DMS79 treated with DMSO at 0.1 percent for 48 hours (cell line): ENCODE measurements around the gene KAT6B.

Source experiments
- DNase-seq: peaks from one replicate; lab custom pipeline; 2025; lab: John Stamatoyannopoulos, UW

Gene KAT6B

DNA sequence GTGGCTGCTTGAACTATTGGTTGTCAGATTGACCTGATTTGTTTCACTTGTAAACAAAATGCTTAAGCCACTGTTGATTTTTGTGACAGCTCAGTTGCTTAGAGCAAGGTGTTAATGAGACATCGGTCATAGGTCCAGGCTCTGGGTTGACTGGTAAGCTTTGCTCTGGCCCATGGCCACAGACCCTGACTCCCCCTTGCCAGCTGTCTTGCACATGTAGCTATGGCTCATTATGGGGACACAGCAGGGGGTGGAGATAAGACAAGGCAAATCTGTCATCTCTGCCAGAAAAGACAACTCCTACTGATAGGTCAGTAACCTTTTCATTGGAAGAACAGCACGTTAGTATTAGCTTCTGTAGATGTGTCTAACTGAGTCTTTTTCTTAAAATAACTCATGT, 95.3 kb downstream of the KAT6B start:
- DNase-seq: no peak

DNA sequence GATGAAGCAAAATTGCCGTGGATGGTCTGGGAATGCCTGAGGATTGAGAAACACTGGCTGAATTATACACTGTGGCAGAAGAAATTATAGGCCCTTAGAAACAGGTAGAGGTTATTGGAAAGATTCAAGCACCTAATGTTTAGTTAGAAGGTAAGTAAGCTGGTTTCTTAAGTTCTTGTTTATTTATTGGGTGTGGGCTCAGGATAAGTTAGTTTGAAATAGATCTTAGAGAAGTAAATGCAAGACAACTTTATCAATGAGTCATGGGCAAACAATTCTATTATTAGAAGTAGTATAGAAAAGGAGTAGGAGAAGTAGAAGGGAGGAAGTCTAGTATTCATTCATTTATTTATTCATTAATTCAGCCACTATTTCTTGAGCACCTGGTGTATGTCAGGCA, 96.5 kb downstream of the KAT6B start:
- no peak for DNase-seq

DNA sequence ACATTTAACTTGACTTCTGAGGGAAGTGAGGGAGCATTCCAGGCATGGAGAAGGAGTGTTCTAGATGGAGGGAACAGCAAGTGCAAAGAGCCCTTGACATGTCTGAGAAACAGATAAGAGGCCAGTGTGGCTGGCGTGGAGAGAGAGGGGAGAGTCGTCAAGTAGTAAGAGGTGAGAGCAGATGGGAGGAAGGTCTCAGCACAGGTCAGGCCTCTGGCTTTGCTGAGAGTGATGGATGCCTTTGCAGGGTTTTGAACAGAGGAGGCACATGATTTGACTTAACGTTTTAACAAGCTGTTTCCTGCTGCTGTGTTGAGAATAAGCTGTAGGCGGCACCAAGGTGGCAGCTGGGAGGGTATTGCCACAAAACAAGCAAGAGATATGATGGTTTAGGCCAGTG, 97.2 kb downstream of the KAT6B start:
- peak; percentile 18 for DNase-seq

DNA sequence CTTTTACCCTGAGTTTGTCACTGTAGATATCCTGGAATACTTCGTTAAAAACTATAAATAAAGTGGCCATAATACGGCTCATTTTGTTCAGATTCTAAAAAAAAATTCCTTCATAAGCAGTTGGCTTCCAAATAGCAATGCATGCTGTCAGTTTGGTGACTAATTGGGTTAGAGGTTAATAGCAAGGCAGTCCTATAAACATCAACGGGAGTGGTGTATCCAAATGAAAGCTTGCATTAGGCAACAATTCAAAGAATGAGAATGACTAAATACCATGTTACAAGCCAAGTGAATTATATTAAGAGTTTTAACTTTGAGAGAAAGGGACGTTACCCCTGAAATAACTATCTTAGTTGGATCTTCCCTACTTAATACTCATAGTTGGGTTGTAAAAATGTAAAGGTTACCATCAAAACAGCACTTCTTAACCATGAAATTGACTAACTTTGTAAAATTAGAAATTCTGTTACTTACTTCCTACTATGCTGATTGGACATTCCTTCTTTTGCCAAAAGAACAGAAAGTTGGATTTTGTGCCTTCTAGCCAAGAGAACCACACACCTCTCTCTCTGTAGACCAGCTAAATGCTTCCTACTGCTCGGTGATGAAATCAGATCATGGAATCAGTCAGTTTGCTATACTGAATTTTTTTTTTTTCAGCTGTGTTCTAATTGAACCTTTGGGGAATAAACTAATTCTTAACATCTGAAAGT, 98.0 kb downstream of the KAT6B start:
- no peak for DNase-seq

DNA sequence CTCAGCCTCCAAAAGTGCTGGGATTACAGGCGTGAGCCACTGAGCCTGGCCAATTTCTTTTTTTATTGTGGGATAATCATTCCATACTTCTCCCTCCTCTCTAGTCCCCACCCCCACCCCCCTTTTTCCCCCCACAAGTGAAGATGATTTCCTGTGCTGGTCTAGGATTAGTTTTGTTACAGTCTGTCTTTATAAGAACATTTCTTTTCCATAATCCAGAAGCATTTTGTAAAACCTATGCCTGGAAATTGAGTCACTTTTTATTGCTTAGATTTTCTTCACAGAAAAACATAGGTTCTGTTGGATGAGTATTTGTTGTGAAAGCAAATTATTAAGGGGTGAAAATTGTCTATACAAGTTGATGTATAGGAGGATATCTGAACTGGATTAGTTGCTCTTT, 98.9 kb downstream of the KAT6B start:
- DNase-seq: no peak

DNA sequence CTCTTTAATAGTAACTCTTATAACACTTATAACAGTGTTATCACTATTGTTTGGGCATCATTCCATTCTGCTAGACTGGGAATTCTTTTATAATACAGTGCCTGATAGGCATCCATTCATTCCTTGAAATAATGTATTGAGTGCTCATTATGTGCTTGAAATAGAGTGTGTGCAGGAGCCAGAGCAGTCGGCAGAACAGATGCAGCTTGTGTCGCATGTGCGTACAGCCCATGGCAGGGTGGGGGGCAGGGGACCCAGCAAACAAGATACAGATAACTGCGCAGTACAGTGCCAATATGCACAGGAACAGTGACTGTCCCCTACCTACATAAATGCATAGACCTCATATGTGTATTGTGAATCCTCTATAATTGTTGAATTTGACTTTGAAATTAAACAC, 99.3 kb downstream of the KAT6B start:
- no peak for DNase-seq

DNA sequence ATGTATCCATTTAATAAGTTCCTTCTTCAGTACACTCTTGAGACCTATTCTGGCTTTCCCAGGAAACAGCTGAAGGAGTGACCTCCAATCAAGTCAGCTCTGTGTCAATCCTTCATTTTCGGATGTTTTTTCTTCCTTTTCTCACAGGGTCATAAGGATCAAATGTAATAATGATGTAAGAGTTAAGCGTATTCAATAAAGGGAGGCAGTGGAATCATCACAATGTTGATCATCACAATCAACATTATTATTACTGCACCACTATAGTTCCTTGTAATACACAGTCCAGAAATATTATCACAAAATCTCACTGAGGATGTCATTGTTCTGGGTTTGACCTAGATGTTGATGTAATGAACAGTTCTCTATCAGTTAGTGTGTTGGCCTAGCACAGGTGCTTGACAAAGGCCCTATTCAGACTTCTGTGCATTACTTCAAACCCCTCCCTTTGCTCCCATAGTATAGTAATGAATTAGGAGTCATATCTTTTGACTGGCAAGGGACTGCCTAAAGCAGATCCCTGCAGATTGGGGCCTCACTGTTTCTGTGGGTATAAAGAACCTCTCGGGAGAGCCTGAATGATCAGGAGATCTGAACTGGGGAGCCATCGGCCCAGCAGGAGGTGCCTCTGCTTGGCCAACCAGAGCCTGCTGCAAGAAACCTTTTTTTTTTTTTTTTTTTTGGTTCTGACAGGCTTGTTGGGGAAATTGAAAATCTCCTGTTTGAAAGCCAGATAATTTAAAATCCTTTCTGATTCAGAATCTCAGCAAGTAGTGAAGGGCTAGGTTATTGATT, 100.6 kb downstream of the KAT6B start:
- DNase-seq: no peak

DNA sequence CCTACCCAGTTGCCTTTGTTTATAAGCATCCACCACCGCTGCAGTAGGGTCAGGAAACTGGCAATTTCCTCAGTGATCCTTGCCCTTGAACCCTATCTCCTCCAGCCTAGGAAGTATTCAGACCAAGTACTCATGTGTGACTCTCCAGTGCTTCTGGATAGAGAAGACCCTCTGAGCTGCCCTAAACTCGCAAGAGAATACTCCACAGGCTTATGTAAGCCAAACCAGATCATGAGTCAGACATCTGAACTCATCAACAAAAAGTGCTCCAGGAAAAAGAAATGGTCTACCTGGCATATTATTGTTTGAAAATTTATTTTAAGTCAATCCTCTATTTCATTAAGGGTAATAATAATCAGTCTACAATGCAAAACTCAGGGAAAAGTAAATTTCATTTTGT, 101.3 kb downstream of the KAT6B start:
- no peak for DNase-seq

DNA sequence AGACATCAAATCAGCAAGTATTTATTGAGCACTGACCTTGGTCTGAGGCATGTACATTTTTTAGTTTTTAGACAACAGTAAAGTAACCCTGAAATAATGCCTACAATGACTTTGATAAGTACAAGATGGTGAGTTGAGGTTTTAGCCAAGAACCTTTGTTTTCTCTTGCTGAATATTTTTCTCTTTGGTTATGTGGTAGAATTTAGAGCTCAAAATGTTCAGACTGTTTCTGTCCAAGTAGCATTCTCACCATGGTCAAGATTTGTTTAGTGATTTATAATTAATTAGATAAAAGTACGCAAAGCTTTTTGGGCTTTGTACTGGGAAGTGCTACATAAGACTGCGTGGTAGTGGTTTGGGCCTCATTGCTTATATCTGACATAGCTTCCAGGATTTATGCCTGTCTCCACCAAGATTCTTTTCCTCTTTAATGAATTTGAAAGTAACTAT, 102.4 kb downstream of the KAT6B start:
- no peak for DNase-seq

DNA sequence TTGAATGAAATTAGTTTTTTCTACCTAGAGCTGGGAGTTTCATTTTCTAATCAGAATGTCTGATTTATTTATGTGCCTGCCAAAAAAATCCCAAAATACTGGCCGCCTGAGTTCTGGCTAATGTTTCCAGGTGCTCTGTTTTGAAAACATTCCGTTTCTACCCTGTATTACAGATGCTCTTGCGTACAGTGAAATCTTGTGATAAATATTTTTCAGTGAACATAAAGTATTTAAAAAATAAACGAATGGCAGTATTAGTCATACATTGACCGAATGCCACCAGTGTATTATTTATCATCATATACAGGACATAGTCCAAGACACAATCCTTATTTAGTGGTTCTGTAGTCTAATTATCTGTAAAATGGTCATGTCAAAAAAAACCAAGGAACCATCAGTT, 102.8 kb downstream of the KAT6B start:
- DNase-seq: no peak

DNA sequence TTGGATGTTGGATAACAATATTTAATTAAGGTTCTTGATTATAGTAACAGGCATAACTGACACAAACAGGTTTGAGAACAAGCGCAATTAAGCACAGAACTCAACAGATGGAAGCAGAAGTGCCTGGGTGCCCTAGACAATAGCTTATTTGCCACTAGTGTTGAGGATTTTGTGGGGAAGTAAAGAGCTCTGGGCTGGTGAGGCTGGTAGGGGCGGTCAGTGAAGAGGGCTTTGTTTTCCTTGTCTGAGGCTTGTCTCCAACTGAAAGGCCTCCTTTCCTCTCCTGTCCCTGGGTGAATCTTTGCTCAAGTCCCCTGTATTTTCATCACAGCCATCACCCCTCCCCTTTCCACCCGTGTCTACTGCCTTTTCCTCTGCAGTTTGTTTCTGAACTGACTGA, 104.6 kb downstream of the KAT6B start:
- no peak for DNase-seq

DNA sequence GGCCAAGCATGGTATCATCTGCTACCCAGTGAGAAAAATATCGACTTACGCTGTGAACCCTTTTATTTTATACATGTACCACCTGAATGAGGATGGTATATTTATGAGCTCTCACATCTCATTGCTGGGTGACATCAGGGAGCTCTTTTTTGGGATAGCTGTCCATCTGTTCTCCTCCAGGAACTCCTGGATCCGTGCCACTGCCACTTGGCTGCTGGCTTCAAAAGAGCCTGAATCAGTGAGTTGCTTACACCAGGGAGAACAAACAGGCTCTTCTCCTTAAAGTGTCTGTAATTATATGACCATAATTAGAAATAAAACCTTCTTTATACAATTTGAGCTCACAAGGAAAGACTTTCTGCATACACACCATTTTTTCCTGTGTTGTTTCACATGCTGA, 106.2 kb downstream of the KAT6B start:
- peak; percentile 42 for DNase-seq

DNA sequence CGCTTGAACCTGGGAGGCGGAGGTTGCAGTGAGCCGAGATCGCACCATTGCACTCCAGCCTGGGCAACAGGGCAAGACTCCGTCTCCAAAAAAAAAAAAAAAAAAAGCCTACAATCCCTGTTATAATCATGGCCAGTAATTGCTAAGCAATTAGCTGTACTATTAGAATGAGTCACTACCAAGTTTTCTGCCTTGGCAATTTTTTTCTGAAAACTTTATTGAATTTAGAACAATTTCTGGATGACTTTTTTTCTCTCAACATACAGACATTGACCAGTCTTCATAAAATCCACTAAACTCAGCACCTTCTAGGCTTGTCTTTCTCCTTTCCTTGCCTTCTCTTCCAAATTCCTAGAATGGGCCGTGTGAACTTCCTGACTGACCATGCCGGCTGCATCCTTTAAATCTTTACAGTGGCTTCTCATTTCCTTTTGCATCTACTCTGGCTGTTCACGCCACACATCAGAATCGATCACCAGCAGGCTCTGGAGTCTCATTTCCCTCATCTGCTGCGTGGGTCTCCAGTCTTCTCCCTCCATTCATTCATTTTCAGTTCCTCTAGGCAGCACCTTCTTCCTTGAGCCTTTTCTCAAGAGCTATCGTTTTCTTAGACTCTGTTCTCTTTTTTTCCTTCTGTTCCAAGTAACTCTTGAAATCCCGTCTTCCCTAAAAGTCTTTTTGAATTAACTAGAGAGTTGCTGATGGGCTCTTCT, 107.9 kb downstream of the KAT6B start:
- no peak for DNase-seq

DNA sequence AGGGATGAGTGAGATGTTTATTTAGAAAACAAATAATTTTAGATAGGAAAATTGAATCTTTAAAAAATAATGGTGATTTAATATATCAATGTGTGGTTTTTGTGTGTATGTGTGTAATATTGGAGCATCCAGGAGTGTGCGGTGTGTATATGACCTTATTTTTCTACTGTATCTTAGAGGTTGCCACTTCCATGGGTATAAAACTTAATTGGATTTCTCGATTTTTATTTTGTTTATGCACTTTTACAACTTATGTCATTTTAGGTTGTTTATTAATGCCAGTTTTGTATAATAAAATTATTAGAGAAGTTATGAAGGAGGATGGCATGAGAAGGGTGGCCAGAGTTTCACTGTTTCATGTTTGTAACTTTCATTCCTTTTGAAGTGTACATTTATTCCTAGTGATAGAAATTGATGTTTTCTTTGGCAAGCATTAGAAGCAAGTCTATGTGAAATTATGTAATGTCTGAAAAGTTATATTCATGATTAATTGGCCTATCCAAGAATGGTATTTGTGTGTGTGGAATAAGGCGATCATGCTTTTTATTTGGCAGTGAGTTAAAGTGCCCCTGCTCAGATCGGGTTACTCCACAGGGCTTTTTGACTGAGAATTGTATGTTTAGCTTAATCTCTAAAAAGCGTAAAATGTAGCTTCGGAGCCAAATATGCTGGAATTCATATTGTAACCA, 110.3 kb downstream of the KAT6B start:
- DNase-seq: no peak

DNA sequence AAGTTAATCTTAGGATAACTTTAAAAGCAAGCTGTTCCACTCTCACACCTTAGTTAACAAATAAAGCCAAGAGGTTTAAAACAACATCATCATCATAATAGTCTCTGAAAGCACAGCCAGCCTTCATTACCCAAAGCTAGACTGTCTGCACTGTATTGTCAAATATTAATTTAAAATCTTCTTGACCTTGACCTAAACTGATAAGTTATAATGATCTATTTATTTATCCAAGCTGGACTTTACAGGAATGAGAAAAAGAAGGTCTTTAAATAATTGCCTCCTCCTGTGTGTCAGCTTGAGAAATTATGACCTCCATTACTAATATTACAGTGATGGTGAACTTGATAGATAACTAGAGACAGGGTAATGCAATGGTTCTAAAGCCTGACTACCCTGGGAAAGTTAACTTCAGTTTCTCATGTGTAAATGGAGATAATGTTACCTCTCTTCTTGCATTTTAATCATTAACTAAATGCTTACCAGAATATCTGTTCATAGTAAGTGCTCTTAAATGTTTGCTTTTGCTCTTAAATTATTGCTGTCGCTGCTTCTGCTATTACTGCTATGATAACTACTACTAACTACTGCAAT, 111.0 kb downstream of the KAT6B start:
- DNase-seq: no peak

DNA sequence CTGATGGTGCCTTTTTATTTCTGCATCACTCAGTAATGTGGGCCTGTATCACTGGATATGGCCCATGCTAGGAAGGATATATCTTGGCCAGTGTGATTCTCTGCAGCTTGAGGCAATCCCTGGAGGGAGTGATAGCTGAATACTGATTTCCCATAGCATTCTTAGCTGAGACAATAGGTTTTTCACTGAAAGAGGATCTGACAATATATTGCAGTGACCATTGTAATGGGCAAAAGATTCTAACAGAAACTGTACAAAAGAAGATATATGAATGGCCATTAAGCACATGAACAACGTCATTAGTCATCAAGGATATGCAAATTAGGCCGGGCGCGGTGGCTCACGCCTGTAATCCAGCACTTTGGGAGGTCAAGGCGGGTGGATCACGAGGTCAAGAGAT, 117.8 kb downstream of the KAT6B start:
- no peak for DNase-seq

DNA sequence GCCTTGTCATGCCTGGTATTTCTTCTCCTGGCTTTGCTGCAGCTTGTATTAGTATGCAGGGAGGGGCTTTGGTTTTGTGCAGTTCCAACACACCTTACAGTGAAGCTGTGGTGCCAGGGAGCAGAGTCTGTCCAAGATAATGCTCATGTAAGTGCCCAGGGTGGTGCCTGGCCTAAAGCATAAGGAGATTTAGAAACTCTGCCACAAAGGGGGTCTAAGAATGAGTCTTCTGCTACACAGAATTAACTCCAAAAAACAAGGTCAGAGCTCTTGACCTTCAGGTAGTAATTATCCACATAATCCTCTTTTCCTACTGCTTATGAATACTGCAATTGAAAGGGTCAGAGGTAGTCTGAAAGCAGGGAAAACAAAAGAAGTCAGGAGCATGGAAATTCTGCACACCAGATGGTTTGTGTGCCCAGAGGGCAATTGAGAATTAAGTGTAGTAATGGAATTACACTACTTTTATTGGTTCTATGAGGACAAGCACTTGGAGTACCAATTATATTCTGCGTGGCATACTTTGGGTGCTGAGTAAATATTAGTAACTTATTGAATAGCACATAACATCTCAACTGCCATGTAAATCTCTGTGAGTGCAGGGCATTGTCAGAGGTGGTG, 121.5 kb downstream of the KAT6B start:
- peak; percentile 78 for DNase-seq

DNA sequence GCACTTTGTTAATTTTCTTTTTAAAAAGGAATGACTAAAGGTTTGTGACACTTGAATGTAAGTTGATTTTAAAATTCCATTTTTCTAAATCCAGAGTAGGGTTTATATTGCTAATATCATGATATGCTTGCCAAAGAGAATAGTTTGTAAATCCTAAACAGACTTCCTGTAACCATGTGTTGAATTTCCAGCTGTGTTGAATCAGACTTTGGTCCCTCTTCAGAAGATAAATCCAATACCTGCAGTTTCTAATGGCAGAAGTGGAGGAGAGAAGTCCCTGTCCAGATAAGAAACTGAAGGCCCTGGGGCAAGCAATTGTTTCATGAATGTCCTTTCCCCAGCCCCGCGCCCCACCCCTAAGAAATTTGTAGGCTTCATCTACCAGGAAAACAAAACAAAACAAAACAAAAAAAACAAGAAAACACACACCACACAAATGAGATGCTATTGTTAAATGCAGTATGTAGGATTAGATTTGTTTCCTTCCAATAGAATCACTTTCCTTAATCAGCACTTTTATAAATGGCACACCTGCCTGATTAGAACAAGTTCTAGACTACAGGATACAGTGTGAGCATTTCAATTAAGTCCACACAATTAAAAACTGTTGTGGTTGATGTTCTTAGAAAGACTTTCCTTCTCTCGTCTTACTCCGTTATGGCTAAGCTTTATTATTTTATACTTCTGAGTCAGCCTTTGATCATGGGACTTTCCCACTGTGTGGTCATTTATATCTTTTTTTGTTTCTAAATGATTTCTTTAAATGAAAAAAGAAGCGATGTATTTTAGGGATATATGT, 122.8 kb downstream of the KAT6B start:
- no peak for DNase-seq

DNA sequence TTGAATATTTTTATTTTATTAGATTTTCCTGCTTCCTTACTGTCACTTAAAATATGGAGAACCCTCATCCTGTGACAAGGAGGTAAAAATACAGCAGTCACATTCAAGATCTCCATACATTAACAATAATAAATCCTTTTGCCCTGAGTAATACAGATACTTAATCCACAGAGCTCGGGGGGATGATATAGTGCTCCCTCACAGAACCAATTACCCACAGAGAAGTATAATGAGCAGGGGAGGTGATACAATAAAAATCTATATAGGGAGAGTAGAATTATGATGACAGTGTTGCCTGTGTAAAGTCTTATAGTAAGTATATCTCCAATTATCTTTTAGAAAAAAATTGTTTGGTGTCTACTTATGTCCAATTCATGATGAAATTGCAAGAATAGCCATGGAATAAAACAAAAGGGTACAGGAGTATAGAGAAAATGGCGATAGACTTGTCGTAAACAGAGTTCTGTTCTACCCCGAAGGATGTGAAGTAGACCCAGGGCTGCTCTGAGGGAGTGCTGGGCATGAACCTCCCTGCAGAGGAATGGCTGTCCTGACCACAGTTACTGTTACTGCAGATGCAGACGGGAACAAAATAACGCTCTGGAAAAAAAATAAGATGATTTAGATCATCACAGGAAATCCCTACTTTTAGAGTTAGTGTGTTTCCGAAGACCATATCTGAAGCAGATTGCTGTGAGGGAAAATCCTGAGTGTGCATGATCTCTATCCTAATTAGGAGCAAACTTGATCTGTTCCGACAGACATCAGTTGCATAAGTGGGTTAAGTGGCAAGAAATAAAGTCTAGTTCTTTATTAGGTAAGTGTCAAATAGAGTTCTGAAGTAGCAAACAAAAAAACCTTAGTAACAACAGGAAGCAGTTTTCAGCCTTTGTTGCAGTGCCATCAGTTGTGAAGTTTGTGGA, 123.7 kb downstream of the KAT6B start:
- DNase-seq: no peak

DNA sequence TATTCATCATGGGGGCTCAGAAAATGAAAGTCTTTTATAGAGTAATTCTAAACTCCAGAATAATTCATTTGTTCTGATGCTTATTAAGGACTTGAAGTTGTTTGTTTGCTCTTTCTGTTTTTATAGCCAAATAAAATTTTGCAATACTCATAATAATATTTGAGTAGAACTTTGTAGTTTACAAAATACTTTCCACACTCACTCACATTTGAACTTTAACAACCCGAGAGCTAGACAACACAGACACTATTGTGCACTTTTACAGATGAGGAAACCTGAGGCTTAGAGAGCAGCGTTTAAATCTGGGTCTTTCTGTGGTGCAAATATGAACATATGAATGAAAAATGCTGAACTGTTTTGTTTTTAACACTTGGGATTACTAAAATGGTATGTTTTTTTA, 126.8 kb downstream of the KAT6B start:
- DNase-seq: no peak
